GM18511 (cell line): ENCODE measurements around the gene STING1.
"Not testable (repeated sequence)": the region's sequence is repeated elsewhere in the genome, so short reads cannot be mapped to it uniquely, and the experiment has no call there.

ENCODE experiments used
- ATAC-seq: cut with Tn5 transposase; IDR thresholded peaks from one replicate; pipeline ENCODE4 v1.9.1; 2021; ENCODE audit warnings: mild to moderate bottlenecking, moderate library complexity; ENCODE audit not compliant: unreplicated experiment

Gene STING1

DNA sequence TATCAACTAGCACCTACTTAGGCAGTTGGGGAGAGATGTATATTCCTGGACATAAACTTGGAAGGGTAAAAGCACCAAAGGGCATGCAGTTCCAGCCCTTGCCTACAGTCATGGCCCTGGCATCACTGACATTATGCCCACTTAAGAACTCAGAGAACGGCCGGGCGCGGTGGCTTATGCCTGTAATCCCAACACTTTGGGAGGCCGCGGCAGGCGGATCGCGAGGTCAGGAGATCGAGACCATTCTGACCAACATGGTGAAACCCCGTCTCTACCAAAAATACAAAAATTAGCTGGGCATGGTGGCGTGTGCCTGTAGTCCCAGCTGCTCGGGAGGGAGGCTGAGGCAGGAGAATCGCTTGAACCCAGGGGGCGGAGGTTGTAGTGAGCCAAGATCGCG, 42.1 kb downstream of the STING1 start:
- ATAC-seq, result not testable (repeated sequence)

- ATAC-seq, result peak; percentile 96
Observed at GRCh38 chr5:139439013-139439903, 43.3 kb downstream of the STING1 start, which contains the start of gene DNAJC18. Gene DNAJC18 (minus strand): TSS chr5:139439525. CDS start chr5:139439445, 80 bp downstream.

DNA sequence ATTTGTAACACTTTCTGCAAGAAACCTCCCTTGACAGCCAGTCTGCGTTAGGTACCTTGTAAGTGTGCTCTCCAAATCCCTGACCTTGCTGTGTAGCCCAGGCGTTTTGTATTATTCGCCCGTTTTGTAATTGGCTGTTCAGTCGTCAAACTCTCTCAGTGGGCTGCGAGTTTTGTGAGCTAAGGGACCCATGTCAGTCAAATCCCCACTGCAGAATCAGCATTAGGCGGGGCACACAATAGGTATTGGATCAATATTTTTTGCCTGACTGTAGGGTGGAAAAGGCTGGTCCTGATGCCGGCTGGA, 43.9 kb downstream of the STING1 start:
- no peak for ATAC-seq

DNA sequence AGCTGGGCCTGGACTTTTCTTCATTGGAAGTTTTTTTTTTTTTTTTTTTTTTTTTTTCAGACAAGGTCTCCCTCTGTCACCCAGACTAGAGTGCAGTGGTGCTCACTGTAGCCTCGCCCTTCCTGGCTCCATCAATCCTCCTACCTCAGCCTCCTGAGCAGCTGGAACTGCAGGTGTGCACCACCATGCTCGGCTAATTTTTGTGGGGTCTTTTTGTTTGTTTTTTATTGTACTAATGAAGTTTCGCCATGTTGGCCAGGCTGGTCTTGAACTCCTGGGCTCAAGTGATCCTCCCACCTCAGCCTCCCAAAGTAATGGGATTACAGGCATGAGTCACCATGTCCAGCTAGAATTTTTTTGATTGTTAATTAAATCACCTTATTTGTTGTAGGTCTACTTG, 46.9 kb downstream of the STING1 start:
- no peak for ATAC-seq

- no peak for ATAC-seq
Observed at GRCh38 chr5:139431706-139432105, 50.9 kb downstream of the STING1 start.

GRCh38 chr5:139430015-139430414, 52.5 kb downstream of the STING1 start:
- ATAC-seq, result no peak

- no peak for ATAC-seq
Observed at GRCh38 chr5:139426203-139426885, 56.2 kb downstream of the STING1 start.
